ENCODE measurements around the gene NHLRC1. TPM values are rescaled to one million over a fixed set of nuclear protein-coding genes. Genes with fewer than 3 reads are reported as not detected.

Gene NHLRC1
- total RNA-seq, 4 donors from 2014 or later: 0.49 to 3.6 (median 1.5) TPM

DNA sequence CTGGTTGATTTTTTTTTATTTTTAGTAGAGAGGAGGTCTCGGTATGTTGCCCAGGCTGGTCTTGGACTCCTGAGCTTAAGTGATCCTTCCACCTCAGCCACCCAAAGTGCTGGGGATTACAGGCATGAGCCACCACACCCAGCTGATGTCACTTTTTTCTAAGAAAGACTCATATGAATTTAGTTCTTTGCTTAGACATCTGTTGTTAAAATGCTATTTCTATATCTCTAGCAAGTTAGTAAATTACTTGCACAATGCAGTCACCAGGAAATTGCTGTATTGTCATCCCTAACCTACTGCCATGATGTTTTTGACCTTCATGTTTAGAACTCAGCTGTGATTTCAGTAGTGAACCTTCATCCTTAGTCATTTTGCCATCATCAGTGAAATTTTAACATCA is 38.4 kb upstream of the NHLRC1 start:
- TF ChIP-seq, protein P1, sequence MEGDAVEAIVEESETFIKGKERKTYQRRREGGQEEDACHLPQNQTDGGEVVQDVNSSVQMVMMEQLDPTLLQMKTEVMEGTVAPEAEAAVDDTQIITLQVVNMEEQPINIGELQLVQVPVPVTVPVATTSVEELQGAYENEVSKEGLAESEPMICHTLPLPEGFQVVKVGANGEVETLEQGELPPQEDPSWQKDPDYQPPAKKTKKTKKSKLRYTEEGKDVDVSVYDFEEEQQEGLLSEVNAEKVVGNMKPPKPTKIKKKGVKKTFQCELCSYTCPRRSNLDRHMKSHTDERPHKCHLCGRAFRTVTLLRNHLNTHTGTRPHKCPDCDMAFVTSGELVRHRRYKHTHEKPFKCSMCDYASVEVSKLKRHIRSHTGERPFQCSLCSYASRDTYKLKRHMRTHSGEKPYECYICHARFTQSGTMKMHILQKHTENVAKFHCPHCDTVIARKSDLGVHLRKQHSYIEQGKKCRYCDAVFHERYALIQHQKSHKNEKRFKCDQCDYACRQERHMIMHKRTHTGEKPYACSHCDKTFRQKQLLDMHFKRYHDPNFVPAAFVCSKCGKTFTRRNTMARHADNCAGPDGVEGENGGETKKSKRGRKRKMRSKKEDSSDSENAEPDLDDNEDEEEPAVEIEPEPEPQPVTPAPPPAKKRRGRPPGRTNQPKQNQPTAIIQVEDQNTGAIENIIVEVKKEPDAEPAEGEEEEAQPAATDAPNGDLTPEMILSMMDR (IDR thresholded peaks at IDR 0.05; ENCODE audit: low read depth): no peak

DNA sequence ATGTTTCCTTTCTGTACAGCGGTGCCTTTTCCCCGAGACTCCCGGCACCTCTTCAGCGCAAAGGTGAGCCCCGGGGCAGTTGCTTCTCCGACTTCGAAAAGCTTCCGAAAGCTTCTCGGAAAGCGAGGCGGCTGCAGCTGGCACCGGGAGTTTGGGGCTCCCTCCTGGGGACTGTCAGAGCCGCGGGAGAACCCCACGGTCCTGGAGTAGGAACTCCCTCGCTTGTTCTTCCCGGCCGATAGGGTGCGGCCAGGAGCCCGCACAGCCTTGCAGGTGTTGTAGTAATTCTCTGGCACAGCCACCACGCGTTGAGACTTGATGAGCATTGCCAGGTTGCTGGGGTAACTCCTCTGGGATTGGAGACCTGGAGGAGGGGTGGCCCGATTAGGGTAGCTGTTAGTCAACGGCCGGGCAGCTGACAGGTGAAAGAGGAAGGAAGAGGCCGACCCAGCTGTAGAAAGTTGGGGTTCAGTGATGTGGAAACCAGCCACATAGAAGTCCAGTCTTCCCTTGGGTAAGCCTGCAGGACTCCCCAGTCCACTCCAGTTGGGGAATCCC is 33.5 kb upstream of the NHLRC1 start:
- TF ChIP-seq, protein P1 (IDR thresholded peaks at IDR 0.05; ENCODE audit: low read depth): no peak

DNA sequence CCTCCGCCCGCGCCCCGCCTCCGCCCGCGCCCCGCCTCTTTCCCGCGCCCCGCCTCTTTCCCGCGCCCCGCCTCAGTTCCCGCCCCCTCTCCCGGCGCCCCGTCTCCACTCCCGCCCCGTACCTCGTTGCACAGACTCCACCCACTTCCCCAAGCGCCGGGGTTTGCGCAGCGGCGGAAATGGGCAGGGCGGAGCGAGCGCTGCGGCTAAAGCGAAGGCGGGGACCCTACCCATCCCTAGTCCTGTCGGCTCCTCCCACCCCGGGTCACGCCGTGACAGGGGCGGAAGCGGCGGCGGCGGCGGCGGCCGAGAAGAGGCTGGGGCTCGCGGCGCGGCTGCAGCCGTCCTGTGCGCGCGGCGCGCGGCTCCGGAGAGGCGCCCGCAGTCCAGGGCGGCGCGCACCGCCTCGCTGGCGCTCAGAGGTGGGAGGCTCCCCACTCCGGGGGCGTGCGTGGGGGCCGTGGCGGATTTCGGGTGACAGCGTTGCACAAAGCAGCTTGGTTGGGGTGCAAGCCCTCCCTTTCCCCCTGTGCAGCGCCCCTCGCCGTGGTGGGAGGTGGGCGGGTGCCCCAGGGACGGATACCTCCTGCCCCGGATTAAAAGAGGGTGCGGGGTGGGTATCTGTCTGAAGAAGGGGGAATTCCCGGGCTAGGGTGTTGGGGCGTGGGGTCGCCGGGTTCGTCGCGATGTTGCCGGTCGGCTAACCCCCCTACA is 32.8 kb upstream of the NHLRC1 start, which contains the start of gene KDM1B:
KDM1B (plus strand) TSS at position 273 of the 714 bp plus-strand sequence. CDS start 4,474 bp downstream, outside the sequence.
- TF ChIP-seq, protein P1 (IDR thresholded peaks at IDR 0.05; ENCODE audit: low read depth): no peak

DNA sequence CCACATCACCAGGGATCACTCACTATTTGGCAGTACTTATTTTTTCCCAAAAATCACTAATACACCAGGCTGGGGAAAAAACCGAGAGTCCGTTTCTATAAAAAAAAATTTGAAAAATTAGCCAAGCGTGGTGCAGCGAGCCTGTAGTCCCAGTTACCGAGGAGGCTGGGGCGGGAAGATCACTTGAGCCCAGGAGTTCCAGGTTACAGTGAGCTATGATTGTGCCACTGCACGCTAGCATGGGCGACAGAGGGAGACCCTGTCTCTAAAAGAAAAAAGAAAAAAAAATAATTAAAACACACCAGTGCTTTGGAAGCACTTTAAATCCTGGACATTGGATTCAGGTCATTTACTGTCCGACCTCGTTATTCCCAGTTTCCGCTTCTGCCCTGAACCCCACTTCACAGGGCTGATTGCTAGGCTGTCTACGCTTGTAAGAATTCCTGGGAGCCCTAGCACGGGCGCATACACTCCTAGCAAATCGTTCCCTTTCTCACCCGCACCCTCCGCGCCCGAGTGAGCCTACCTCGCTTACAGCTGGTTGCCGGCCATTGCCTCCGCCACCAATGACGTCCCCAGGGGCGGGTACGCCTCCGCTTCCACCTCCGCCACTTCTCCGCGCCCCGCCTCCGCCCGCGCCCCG is 32.2 kb upstream of the NHLRC1 start, which contains the start of gene TPMT:
TPMT (minus strand) TSS at position 571 of the 643 bp plus-strand sequence. CDS start 5,950 bp downstream, outside the sequence.
- TF ChIP-seq, protein P1 (IDR thresholded peaks at IDR 0.05; ENCODE audit: low read depth): no peak

DNA sequence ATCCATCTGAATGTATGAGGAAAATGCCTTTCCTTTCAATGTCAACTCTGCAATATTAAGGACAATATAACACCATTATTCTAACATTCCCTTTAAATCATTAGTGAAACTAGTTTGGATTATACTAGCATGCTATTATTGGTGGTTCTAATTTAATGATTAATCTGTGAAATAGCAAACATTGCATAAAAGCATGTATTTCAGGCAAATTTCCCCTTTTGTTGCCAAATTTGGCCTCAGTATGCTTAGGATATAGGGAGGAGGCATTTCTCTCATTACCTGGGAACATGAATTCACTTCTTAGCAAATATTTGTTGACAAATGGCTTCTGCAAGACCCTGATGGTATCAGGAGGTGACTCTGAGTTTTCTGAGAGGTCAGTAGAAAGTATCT is 30.8 kb upstream of the NHLRC1 start:
- TF ChIP-seq, protein P1 (IDR thresholded peaks at IDR 0.05; ENCODE audit: low read depth): no peak

DNA sequence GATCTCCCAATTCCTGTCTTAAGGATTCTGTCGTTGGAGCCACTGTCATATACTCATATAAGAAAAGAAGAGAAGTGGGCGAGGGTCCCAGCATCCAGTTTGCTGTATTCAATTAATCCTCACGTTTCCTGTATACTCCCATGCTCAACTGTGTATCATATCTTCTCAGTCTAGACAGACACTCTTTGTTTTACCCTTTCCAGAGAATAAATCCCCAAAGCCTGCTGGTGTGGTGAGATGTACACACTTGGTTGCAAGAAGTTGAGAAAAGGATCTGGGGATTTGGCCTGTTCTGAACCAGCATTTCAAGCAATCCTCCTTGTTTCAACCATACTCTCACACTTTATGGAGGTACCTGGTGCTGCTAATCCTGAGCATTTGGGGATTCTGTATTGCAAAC is 29.3 kb upstream of the NHLRC1 start:
- TF ChIP-seq, protein P1 (IDR thresholded peaks at IDR 0.05; ENCODE audit: low read depth): no peak

Data from subcutaneous adipose tissue (tissue), 4 donors.